Karpas-422 (cell line): ENCODE measurements around the gene KCNMB2. TPM values are rescaled to one million over a fixed set of nuclear protein-coding genes. Genes with fewer than 3 reads are reported as not detected.
"Not testable (repeated sequence)": the region's sequence is repeated elsewhere in the genome, so short reads cannot be mapped to it uniquely, and the experiment has no call there.

Source experiments
- DNase-seq: peaks from one replicate; pipeline ENCODE4 v3.0.0-alpha.2; 2015
- H2AFZ ChIP-seq: fragments of 200-600 bp; sonication (generic); 2 replicates; pipeline ENCODE4 v1.6.1; 2014; ENCODE audit warnings: antibody characterized with exemption, low read length, mixed read lengths
- H3K27ac ChIP-seq: fragments of 200-600 bp; sonication (generic); 2 replicates; pipeline ENCODE4 v1.5.1; 2014; ENCODE audit warnings: mild to moderate bottlenecking, low read length, moderate library complexity
- H3K27me3 ChIP-seq: fragments of 200-600 bp; sonication (generic); 2 replicates; pipeline ENCODE4 v1.6.1; 2014; ENCODE audit warnings: low read length, mixed read lengths
- H3K36me3 ChIP-seq: fragments of 200-600 bp; sonication (generic); 2 replicates; pipeline ENCODE4 v1.6.1; 2014; ENCODE audit warnings: low read length, mixed read lengths; ENCODE audit not compliant: insufficient read depth
- H3K4me1 ChIP-seq: fragments of 200-600 bp; sonication (generic); 2 replicates; pipeline ENCODE4 v1.6.1; 2014; ENCODE audit warnings: mild to moderate bottlenecking, low read length, mixed read lengths
- H3K4me2 ChIP-seq: fragments of 200-600 bp; sonication (generic); 2 replicates; pipeline ENCODE4 v1.6.1; 2014; ENCODE audit warnings: low read length, low read depth, mild to moderate bottlenecking; ENCODE audit not compliant: poor library complexity, severe bottlenecking
- H3K4me3 ChIP-seq: fragments of 200-600 bp; sonication (generic); 2 replicates; pipeline ENCODE4 v1.5.1; 2014; ENCODE audit warnings: mild to moderate bottlenecking, antibody characterized with exemption, low read length, mixed read lengths
- H3K79me2 ChIP-seq: fragments of 200-600 bp; sonication (generic); 2 replicates; pipeline ENCODE4 v1.6.1; 2014; ENCODE audit warnings: mild to moderate bottlenecking, low read length, mixed read lengths
- H3K9ac ChIP-seq: fragments of 200-600 bp; sonication (generic); 2 replicates; pipeline ENCODE4 v1.6.0; 2014; ENCODE audit warnings: low read length
- H3K9me2 ChIP-seq: fragments of 200-600 bp; sonication (generic), shearing (Covaris generic); replicated peaks from 2 replicates; pipeline ENCODE4 v1.6.0; 2014; ENCODE audit warnings: mild to moderate bottlenecking, low read length, moderate library complexity; ENCODE audit not compliant: insufficient read depth
- H3K9me3 ChIP-seq: fragments of 300-700, 200-600 bp; sonication (generic); 2 replicates; pipeline ENCODE4 v1.6.1; 2014; ENCODE audit warnings: low read length, mixed read lengths
- H4K20me1 ChIP-seq: fragments of 200-600 bp; sonication (generic); 2 replicates; pipeline ENCODE4 v1.6.1; 2014; ENCODE audit warnings: mild to moderate bottlenecking, antibody characterized with exemption, low read length, low read depth; ENCODE audit not compliant: insufficient read depth
- total RNA-seq: library from RNA; depleted of rRNA; stranded (reverse); fragments of >200 nt; shearing (Covaris generic); gene quantifications from 2 replicates; pipeline ENCODE4 v1.2.3, GENCODE V29; 2014; ENCODE audit warnings: low replicate concordance

Gene KCNMB2
- total RNA-seq, 1 experiment from 2014 or later, result not detected

DNA sequence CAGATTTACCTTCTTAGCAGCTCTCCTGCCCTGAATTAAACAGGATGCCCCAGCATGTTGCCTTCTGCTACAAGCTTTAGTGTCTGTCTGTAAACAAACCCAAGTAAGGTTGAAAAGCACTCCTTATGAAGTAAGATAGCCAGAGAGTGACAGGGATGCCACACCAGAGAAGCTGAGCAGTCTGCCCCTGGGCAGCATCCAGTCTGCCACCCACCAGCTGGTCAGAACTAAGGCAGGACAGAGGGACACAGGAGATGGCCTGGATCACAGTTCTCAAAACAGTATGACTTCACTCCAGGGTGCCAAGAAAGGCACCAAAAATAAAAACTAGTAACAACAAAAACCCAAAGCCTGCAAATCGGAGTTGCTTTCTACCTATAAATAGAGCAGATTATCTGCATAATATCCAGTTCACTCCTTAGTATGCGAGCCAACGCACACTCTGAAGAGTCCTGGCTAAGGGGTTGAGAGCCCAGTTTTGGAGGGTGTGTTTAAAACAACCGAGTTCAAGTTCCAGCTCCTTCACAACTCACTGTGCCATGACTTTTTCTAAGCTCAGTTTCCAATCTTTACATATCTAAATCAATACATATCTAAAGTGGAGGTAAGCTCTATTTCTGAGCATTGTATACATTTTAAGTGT lies 198.9 kb downstream of the KCNMB2 start:
- no peak for DNase-seq
- H3K27me3 ChIP-seq, result no peaks in the 10 kb centered on the region
- no peak overlapping the region for H3K4me2 ChIP-seq
- no peaks in the 10 kb centered on the region for H3K9me2 ChIP-seq
- no peak overlapping the region for H3K9ac ChIP-seq
- no peak overlapping the region for H2AFZ ChIP-seq
- no peaks in the 10 kb centered on the region for H3K79me2 ChIP-seq
- H3K36me3 ChIP-seq, result no peaks in the 10 kb centered on the region
- no peak overlapping the region for H3K4me3 ChIP-seq
- H4K20me1 ChIP-seq, result no peaks in the 10 kb centered on the region
- H3K27ac ChIP-seq, result no peak overlapping the region
- H3K9me3 ChIP-seq, result no peaks in the 10 kb centered on the region
- H3K4me1 ChIP-seq, result no peaks in the 10 kb centered on the region

DNA sequence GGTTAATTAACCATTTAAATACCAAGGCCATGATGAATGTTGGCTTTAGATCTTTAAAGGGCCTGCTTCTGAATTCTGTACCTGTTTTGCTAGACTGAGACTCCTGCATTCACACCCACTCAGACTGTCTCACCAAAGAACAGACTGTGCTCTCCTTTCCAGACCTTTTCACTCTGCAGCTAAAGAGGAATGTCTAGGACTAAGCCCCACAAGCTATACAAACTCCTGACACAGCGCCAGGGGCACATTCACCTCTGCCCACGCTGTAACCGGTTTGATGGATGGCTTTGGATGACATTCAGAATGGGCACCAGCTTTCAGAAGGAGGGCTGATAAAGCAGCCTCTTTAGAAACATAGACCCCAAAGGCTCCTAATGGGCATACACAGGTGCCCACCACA lies 200.1 kb downstream of the KCNMB2 start:
- DNase-seq, result no peak
- no peaks in the 10 kb centered on the region for H3K36me3 ChIP-seq
- H3K79me2 ChIP-seq, result no peaks in the 10 kb centered on the region
- H3K9me2 ChIP-seq, result no peaks in the 10 kb centered on the region
- no peak overlapping the region for H3K4me3 ChIP-seq
- no peaks in the 10 kb centered on the region for H3K9me3 ChIP-seq
- H3K4me2 ChIP-seq, result no peak overlapping the region
- H3K9ac ChIP-seq, result no peak overlapping the region
- H3K27me3 ChIP-seq, result no peaks in the 10 kb centered on the region
- no peak overlapping the region for H3K27ac ChIP-seq
- no peak overlapping the region for H2AFZ ChIP-seq
- H3K4me1 ChIP-seq, result no peaks in the 10 kb centered on the region
- no peaks in the 10 kb centered on the region for H4K20me1 ChIP-seq

DNA sequence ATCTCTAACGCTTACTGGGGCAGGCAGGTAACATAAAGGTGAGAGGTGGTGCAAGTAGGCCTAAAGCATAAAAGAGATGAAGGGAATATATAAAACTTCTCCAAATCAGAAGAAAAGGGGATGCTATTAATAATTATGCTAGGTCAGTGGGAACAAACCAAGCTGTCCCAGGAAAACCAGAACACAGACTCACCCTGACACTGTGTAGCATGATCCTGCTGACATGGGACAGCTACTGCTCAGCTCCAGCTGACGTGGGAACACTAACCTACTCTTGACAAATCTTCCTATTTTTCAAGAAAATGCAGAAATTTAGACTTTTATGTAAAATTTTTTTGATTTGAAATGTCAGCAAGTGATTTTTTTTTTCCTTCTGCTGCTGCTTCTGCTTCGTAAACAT lies 203.5 kb downstream of the KCNMB2 start:
- no peak for DNase-seq
- Histone ChIP-seq H3K27me3 (no peaks in the 10 kb centered on the region), H4K20me1 (no peaks in the 10 kb centered on the region), H3K9ac (no peak overlapping the region), H3K4me1 (no peaks in the 10 kb centered on the region), H3K9me2 (no peaks in the 10 kb centered on the region), H3K9me3 (no peaks in the 10 kb centered on the region), H3K79me2 (no peaks in the 10 kb centered on the region), H3K36me3 (no peaks in the 10 kb centered on the region), H3K4me2 (no peak overlapping the region), H3K4me3 (no peak overlapping the region), H3K27ac (no peak overlapping the region), H2AFZ (no peak overlapping the region)

- Histone ChIP-seq H3K9ac (no peak overlapping the region), H3K4me2 (no peak overlapping the region), H3K9me2 (no peaks in the 10 kb centered on the region), H2AFZ (no peak overlapping the region), H3K27me3 (no peaks in the 10 kb centered on the region), H3K36me3 (no peaks in the 10 kb centered on the region), H4K20me1 (no peaks in the 10 kb centered on the region), H3K27ac (no peak overlapping the region), H3K9me3 (no peaks in the 10 kb centered on the region), H3K79me2 (no peaks in the 10 kb centered on the region), H3K4me1 (no peaks in the 10 kb centered on the region), H3K4me3 (no peak overlapping the region)
- no peak for DNase-seq
These were observed 204.8 kb downstream of the KCNMB2 start for GRCh38 chr3:178741020-178741419.

DNA sequence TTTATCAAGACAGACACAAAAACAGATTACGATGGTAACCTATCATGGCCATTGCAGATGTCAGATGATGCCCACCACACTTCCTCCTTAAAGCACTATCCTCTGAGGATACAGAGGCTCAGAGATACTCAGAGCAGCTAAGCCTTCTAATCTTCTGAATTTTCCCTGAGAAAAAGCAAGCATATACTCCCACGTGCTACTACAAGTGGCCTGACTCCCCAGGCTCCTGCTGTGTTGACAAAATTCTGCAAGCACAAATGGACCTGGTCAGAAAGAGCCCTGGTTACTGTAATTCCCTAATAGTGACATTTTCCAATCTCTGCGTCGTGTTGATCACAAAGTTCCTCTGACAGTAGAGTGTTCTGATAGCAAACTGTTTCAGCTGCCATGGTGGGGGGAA lies 207.1 kb downstream of the KCNMB2 start:
- H3K4me1 ChIP-seq, result no peaks in the 10 kb centered on the region
- H3K9ac ChIP-seq, result no peak overlapping the region
- H3K4me3 ChIP-seq, result no peak overlapping the region
- no peak overlapping the region for H3K27ac ChIP-seq
- H4K20me1 ChIP-seq, result no peaks in the 10 kb centered on the region
- H3K36me3 ChIP-seq, result no peaks in the 10 kb centered on the region
- H3K27me3 ChIP-seq, result no peaks in the 10 kb centered on the region
- DNase-seq, result no peak
- H3K9me2 ChIP-seq, result no peaks in the 10 kb centered on the region
- no peaks in the 10 kb centered on the region for H3K9me3 ChIP-seq
- H2AFZ ChIP-seq, result no peak overlapping the region
- no peaks in the 10 kb centered on the region for H3K79me2 ChIP-seq
- no peak overlapping the region for H3K4me2 ChIP-seq

- H3K4me3 ChIP-seq, H3K4me1 ChIP-seq, H3K9ac ChIP-seq, H3K27me3 ChIP-seq, H3K4me2 ChIP-seq, H3K79me2 ChIP-seq, H2AFZ ChIP-seq, H3K9me3 ChIP-seq, H3K27ac ChIP-seq, H3K9me2 ChIP-seq, H3K36me3 ChIP-seq, H4K20me1 ChIP-seq: not testable (repeated sequence)
- DNase-seq, result peak; percentile 44
These were observed 209.8 kb downstream of the KCNMB2 start for GRCh38 chr3:178745861-178746655.

DNA sequence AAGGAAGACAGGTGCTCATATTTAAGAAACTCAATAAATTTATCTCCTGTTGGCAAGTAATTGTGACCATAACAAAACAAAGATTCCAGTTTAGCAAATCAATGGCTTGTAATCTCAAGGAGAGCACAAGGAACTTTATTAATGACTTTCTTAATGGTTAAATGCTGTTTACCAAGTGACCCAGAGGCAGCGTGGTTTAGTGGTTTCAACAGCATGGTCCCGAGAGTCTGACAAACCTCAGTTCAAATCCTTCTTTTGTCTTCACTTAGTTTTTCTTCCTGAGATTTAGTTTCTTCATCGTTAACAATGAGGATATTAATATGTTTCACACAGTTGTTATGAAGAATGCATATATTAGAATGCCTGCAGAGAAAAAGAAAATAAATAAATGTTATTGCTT lies 212.6 kb downstream of the KCNMB2 start:
- Histone ChIP-seq H3K9me2 (no peaks in the 10 kb centered on the region), H3K4me1 (no peaks in the 10 kb centered on the region), H2AFZ (no peak overlapping the region), H4K20me1 (no peaks in the 10 kb centered on the region), H3K4me2 (no peak overlapping the region), H3K27me3 (no peaks in the 10 kb centered on the region), H3K79me2 (no peaks in the 10 kb centered on the region), H3K27ac (no peak overlapping the region), H3K9ac (no peak overlapping the region), H3K4me3 (no peak overlapping the region), H3K9me3 (no peaks in the 10 kb centered on the region), H3K36me3 (no peaks in the 10 kb centered on the region)
- no peak for DNase-seq

- H3K79me2 ChIP-seq, result no peaks in the 10 kb centered on the region
- H3K27me3 ChIP-seq, result no peaks in the 10 kb centered on the region
- no peaks in the 10 kb centered on the region for H3K9me3 ChIP-seq
- no peaks in the 10 kb centered on the region for H3K9me2 ChIP-seq
- H4K20me1 ChIP-seq, result no peaks in the 10 kb centered on the region
- no peak overlapping the region for H3K9ac ChIP-seq
- H3K4me2 ChIP-seq, result no peak overlapping the region
- no peak overlapping the region for H3K27ac ChIP-seq
- no peaks in the 10 kb centered on the region for H3K4me1 ChIP-seq
- H3K4me3 ChIP-seq, result no peak overlapping the region
- H2AFZ ChIP-seq, result no peak overlapping the region
- DNase-seq, result no peak
- no peaks in the 10 kb centered on the region for H3K36me3 ChIP-seq
These were observed 213.2 kb downstream of the KCNMB2 start for GRCh38 chr3:178749471-178749870.
